RWPE2 (cell line): ENCODE measurements around the gene CDK18.

ENCODE experiments used
- ATAC-seq: fragments of 200-7000 bp; cut with Tn5 transposase; 3 replicates; pipeline ENCODE4 v1.9.1; 2021; ENCODE audit warnings: low read depth
- DNase-seq: peaks from one replicate; pipeline ENCODE4 v3.0.0-alpha.2; 2020; ENCODE audit warnings: low spot score
- H3K27ac ChIP-seq: fragments of 450-650 bp; 2 replicates; pipeline ENCODE4 v1.5.1; 2017; ENCODE audit warnings: mild to moderate bottlenecking; ENCODE audit not compliant: poor library complexity, severe bottlenecking
- H3K27me3 ChIP-seq: fragments of 250-450 bp; sonication (Bioruptor Pico); 2 replicates; pipeline ENCODE4 v1.5.1; 2021; ENCODE audit warnings: mild to moderate bottlenecking, moderate library complexity; ENCODE audit not compliant: insufficient read depth, poor library complexity, severe bottlenecking
- H3K36me3 ChIP-seq: fragments of 250-450 bp; sonication (Bioruptor Pico); 2 replicates; pipeline ENCODE4 v1.5.1; 2020; ENCODE audit warnings: low read depth, mild to moderate bottlenecking, moderate library complexity
- H3K4me1 ChIP-seq: fragments of 250-450 bp; sonication (Bioruptor Pico); 2 replicates; pipeline ENCODE4 v1.5.1; 2021; ENCODE audit warnings: mild to moderate bottlenecking, moderate library complexity; ENCODE audit not compliant: insufficient read depth, poor library complexity, severe bottlenecking
- H3K4me3 ChIP-seq: fragments of 250-450 bp; sonication (Bioruptor Pico); 2 replicates; pipeline ENCODE4 v1.5.1; 2021; ENCODE audit warnings: mild to moderate bottlenecking, moderate library complexity; ENCODE audit not compliant: severe bottlenecking
- H3K9me3 ChIP-seq: fragments of 250-450 bp; sonication (Bioruptor Pico); 2 replicates; pipeline ENCODE4 v1.5.1; 2021; ENCODE audit warnings: mild to moderate bottlenecking, moderate library complexity; ENCODE audit not compliant: severe bottlenecking
- TF ChIP-seq, protein P1 (sequence below): fragments of 450-650 bp; IDR thresholded peaks from one replicate; pipeline ENCODE4 v1.5.1; 2017; ENCODE audit warnings: mild to moderate bottlenecking, moderate library complexity; ENCODE audit not compliant: poor library complexity, severe bottlenecking

CDK18 gene

DNA sequence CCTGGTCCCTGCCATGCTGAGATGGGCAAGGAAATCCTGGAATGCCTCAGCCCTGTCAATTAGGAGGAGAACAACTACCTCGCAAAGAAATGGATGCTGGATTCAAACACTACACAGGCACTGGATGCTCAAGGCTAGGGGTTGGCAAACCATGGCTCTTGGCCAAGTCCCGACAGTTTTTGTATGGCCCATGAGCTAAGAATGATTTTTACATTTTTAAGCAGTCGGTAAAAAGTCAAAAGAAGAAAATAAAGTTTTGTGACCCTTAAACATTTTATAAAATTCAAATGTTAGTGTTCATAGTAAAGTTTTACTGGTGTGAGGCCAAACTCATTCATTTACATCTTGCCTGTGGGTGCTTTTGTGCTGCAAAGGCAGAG lies 6.5 kb downstream of the CDK18 start:
- Histone ChIP-seq H3K9me3 (no peaks in the 10 kb centered on the region), H3K4me1 (peaks cover 3% of the 10 kb centered on the region), H3K27me3 (no peaks in the 10 kb centered on the region), H3K27ac (no peak overlapping the region), H3K36me3 (no peaks in the 10 kb centered on the region; the same call in 1 of the 2 replicates), H3K4me3 (no peak overlapping the region)
- TF ChIP-seq, protein P1, sequence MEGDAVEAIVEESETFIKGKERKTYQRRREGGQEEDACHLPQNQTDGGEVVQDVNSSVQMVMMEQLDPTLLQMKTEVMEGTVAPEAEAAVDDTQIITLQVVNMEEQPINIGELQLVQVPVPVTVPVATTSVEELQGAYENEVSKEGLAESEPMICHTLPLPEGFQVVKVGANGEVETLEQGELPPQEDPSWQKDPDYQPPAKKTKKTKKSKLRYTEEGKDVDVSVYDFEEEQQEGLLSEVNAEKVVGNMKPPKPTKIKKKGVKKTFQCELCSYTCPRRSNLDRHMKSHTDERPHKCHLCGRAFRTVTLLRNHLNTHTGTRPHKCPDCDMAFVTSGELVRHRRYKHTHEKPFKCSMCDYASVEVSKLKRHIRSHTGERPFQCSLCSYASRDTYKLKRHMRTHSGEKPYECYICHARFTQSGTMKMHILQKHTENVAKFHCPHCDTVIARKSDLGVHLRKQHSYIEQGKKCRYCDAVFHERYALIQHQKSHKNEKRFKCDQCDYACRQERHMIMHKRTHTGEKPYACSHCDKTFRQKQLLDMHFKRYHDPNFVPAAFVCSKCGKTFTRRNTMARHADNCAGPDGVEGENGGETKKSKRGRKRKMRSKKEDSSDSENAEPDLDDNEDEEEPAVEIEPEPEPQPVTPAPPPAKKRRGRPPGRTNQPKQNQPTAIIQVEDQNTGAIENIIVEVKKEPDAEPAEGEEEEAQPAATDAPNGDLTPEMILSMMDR, result no peak
- no peak for ATAC-seq
- no peak for DNase-seq

DNA sequence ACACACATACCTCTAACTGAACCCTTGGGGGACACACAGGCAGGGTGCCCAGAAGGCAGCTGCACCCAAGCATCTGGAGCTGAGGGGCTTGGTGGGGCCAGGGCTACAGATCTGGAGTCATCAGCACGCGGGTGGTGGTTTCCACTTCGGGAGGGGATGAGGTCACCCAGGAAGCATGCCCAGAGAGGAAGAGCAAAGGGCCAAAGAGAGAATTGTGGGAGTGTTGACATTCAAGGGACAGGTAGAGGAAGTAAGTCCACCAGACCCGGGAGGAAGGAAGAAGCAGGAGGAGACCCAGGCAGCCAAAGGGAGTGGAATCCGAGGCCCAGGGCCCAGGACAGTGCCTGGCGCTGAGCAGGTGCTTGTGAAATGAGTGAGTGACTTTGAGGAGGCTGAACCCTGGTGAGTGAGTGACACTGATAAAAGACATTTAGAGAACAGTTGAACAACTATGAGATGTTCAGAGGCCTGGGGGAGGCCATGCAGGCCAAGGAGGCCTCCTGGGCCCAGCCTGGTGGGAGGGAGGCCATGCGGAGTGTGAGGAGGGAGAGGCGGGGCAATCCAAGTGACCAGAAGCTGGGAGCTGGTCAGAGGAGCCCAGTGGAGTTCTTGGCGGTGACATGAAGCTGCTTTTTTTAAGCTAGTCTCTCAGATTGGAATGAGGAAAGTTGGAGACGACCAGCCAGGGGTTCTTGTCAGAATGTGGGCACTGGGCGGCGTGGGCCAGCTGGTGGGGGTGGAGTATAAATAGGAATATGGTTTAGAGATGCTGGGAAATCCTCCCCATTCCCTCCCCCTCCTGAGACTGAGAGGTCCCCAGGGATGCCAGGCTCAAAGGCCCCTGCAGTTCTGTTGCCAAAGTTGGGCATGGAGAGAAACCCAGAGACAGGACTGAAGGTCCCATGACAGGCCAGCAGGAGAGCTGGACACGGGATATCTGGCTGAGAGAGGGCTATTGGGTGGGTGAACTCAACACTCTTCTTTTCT lies 7.9 kb downstream of the CDK18 start:
- Histone ChIP-seq H3K36me3 (no peaks in the 10 kb centered on the region), H3K4me3 (no peak overlapping the region), H3K4me1 (peaks cover 3% of the 10 kb centered on the region), H3K27me3 (no peaks in the 10 kb centered on the region), H3K27ac (no peak overlapping the region), H3K9me3 (no peaks in the 10 kb centered on the region)
- DNase-seq (no peak), ATAC-seq (no peak)
- TF ChIP-seq, protein P1, result no peak

DNA sequence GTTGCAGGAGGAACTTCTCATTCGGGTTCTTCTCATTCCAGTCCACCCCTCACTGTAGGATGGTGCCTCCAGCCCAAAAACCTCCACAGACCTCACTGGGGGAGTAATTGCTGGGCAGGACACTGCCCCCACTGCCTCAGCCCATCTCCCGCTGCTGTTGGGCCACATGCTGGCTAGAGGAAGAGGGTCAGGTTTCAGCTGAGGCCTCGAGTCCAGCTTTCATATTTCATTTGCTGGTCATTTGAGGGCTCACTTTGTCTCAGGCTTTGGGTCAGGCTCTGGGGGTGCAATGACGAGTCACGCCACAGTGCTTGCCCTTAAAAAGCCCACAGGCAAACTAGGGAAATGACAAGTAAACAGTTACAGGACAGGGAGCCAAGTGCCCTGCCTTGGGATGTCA lies 9.3 kb downstream of the CDK18 start:
- Histone ChIP-seq H3K9me3 (no peaks in the 10 kb centered on the region), H3K27me3 (no peaks in the 10 kb centered on the region), H3K4me3 (no peak overlapping the region), H3K27ac (no peak overlapping the region), H3K4me1 (peaks cover 3% of the 10 kb centered on the region), H3K36me3 (no peaks in the 10 kb centered on the region)
- TF ChIP-seq, protein P1, result no peak
- no peak for ATAC-seq
- DNase-seq, result no peak

DNA sequence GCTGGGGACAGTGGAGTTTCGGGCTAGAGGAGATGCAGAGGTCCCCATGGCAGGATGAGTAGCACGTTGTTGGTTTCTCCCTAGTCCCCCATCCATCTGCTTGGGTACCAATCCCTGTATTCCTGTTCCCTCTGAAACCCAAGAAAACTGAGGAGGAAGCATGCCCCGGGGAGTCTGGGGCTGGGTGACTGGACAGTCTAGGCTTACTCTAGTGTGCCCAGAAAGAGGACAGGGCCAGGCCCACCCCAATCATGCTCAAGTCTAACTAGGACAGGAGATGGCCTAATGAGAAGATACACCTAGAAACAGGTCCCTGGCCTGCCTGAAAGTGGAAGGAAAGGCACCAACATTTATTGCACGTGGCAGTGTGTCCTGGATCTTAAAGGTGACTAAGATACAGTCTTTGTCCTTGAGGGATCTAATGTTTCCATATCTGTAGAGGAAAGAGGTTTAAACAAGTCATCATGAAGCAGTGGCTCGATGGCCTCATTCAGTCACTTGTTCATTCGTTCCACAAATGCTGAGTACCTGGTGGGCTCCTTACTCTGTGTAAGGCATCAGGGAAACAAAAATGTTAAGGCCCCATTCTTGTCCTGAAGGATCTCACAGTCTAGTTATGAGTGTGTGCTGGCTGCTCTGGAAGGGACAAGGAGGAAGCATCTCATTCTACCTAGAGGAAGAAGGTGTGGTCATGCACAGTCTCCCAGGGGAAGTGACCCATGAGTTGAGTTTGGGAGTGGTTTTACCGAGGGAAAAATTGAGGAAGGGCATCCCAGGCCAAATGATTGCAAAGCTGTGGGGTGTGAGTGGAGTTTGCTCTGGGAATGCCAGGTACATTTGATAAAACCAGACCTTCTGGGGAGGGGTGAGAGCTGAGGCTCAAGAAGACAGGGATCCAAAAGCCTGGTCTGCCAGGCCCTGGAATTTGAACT lies 10.0 kb downstream of the CDK18 start:
- no peak for ATAC-seq
- no peaks in the 10 kb centered on the region for H3K9me3 ChIP-seq
- TF ChIP-seq, protein P1, result no peak

More for the DNA sequence above, 10.0 kb downstream of the CDK18 start:
- Histone ChIP-seq H3K4me1 (peaks cover 3% of the 10 kb centered on the region), H3K27me3 (no peaks in the 10 kb centered on the region), H3K27ac (no peak overlapping the region), H3K4me3 (no peak overlapping the region), H3K36me3 (no peaks in the 10 kb centered on the region)
- DNase-seq, result no peak
